CD14-positive monocyte (primary cell): ENCODE data around the gene AURKAIP1. TPM values are rescaled to one million over a fixed set of nuclear protein-coding genes. Genes with fewer than 3 reads are reported as not detected.

ENCODE experiments used
- DNase-seq, 3 donors: peaks; one replicate each; pipeline ENCODE4 v3.0.0-alpha.2; 2011 to 2022
- H2AFZ ChIP-seq: 2 replicates; pipeline ENCODE4 v1.6.0; 2012; ENCODE audit warnings: mild to moderate bottlenecking, low read depth, low read length, inconsistent platforms; ENCODE audit not compliant: insufficient read depth, poor library complexity, severe bottlenecking
- H3K27ac ChIP-seq, 2 donors: 1 replicate in 1 of 2; 2 replicates in 1 of 2; pipeline ENCODE4 v1.5.1; 2012 to 2013; ENCODE audit warnings: low read length in 2 of 2, control low read depth in 1 of 2, inconsistent platforms in 1 of 2, low read depth in 1 of 2, mild to moderate bottlenecking in 1 of 2
- H3K27me3 ChIP-seq, 2 donors: one replicate each; pipeline versions ENCODE4 v1.6.0 to v1.6.1; 2011 to 2013; ENCODE audit warnings: low read length in 2 of 2; ENCODE audit not compliant: control insufficient read depth in 2 of 2, insufficient read depth in 2 of 2
- H3K36me3 ChIP-seq, 2 donors: replicated peaks in 1 of 2; 1 replicate in 1 of 2; 2 replicates in 1 of 2; pipeline versions ENCODE4 v1.5.1 to v1.6.1; 2012 to 2013; ENCODE audit warnings: low read length in 2 of 2, control low read depth in 1 of 2, inconsistent platforms in 1 of 2, mild to moderate bottlenecking in 1 of 2; ENCODE audit not compliant: insufficient read depth in 2 of 2, control insufficient read depth in 1 of 2
- H3K4me1 ChIP-seq, 2 donors: 1 replicate in 1 of 2; 2 replicates in 1 of 2; pipeline versions ENCODE4 v1.5.1 to v1.6.1; 2012 to 2013; ENCODE audit warnings: low read length in 2 of 2, control low read depth in 1 of 2, inconsistent platforms in 1 of 2, mild to moderate bottlenecking in 1 of 2, moderate library complexity in 1 of 2; ENCODE audit not compliant: insufficient read depth in 2 of 2, control insufficient read depth in 1 of 2
- H3K4me2 ChIP-seq: replicated peaks from 2 replicates; pipeline ENCODE3; 2012; ENCODE audit warnings: low read length, moderate library complexity, mild to moderate bottlenecking; ENCODE audit not compliant: poor library complexity, severe bottlenecking; ENCODE audit errors: extremely low read depth
- H3K4me3 ChIP-seq, 3 experiments: fragments of 200-600 bp in 1 of 3; sonication (generic) in 1 of 3; replicated peaks in 1 of 3; 1 replicate in 2 of 3; 2 replicates in 1 of 3; pipeline ENCODE4 v1.5.1; 2011 to 2013; ENCODE audit warnings: low read length in 3 of 3, mild to moderate bottlenecking in 3 of 3, control low read depth in 2 of 3, low read depth in 2 of 3, inconsistent platforms in 1 of 3, moderate library complexity in 1 of 3
- H3K79me2 ChIP-seq: 2 replicates; pipeline ENCODE4 v1.6.0; 2012; ENCODE audit warnings: mild to moderate bottlenecking, control low read depth, inconsistent platforms, low read length, moderate library complexity; ENCODE audit not compliant: insufficient read depth
- H3K9ac ChIP-seq: 2 replicates; pipeline ENCODE4 v1.6.0; 2017; ENCODE audit warnings: low read length, mild to moderate bottlenecking; ENCODE audit not compliant: insufficient read depth, poor library complexity, severe bottlenecking
- H3K9me3 ChIP-seq, 2 donors: replicated peaks in 1 of 2; 1 replicate in 1 of 2; 2 replicates in 1 of 2; pipeline versions ENCODE4 v1.5.1 to v1.6.1; 2012 to 2013; ENCODE audit warnings: low read length in 2 of 2, control low read depth in 1 of 2; ENCODE audit not compliant: control insufficient read depth in 1 of 2, insufficient read depth in 1 of 2
- H4K20me1 ChIP-seq: 2 replicates; pipeline ENCODE4 v1.6.0; 2012; ENCODE audit warnings: mild to moderate bottlenecking, low read length, control low read depth, moderate library complexity; ENCODE audit not compliant: insufficient read depth
- H3K27ac Mint-ChIP-seq, 7 donors: one replicate each; pipeline ENCODE4 v1.8.0; 2020; ENCODE audit warnings: mild to moderate bottlenecking in 7 of 7, mixed read lengths in 7 of 7, moderate library complexity in 6 of 7, inconsistent platforms in 2 of 7
- H3K27me3 Mint-ChIP-seq, 3 donors: one replicate each; pipeline ENCODE4 v1.8.0; 2021 to 2022; ENCODE audit warnings: low read depth in 3 of 3, mild to moderate bottlenecking in 3 of 3, mixed read lengths in 3 of 3, moderate library complexity in 3 of 3, inconsistent platforms in 1 of 3
- H3K36me3 Mint-ChIP-seq, 2 donors: one replicate each; pipeline ENCODE4 v1.8.0; 2020; ENCODE audit warnings: mixed read lengths in 2 of 2, inconsistent platforms in 1 of 2, mild to moderate bottlenecking in 1 of 2
- H3K4me1 Mint-ChIP-seq: one replicate; pipeline ENCODE4 v1.8.0; 2020; ENCODE audit warnings: mild to moderate bottlenecking, mixed read lengths
- H3K4me3 Mint-ChIP-seq, 2 donors: one replicate each; pipeline ENCODE4 v1.8.0; 2020; ENCODE audit warnings: mild to moderate bottlenecking in 2 of 2, mixed read lengths in 2 of 2, moderate library complexity in 1 of 2
- H3K9me3 Mint-ChIP-seq, 7 donors: one replicate each; pipeline ENCODE4 v1.8.0; 2020 to 2022; ENCODE audit warnings: mixed read lengths in 7 of 7, mild to moderate bottlenecking in 6 of 7, moderate library complexity in 6 of 7, inconsistent platforms in 2 of 7
- WGBS: methylation state at CpG from one replicate; pipeline ENCODE4 v1.1.5; 2013; ENCODE audit warnings: missing lambda C conversion rate; ENCODE audit not compliant: insufficient coverage; 5-methylcytosine and 5-hydroxymethylcytosine counted together
- intact Hi-C, 2 donors: fragments of 100-400 bp; cut with micrococcal nuclease; formaldehyde crosslinking; loops; one replicate each; pipeline versions ENCODE4 v1.15.0 to v1.15.1; 2023
- polyA plus RNA-seq, 3 donors: library from polyadenylated mRNA; depleted of rRNA in 1 of 3; unstranded in 2 of 3; stranded (reverse) in 1 of 3; fragments of 300-500 nt in 2 of 3; fragments of >200 nt in 1 of 3; fragmentation: Illumina TruSeq in 2 of 3; gene quantifications; 1 replicate in 2 of 3; 2 replicates in 1 of 3; pipeline ENCODE4 v1.2.3, GENCODE V29; 2012 to 2021
- TF ChIP-seq, protein P1 (sequence below): fragments of 200-600 bp; IDR thresholded peaks from one replicate; pipeline ENCODE4 v1.8.0; 2022; ENCODE audit warnings: antibody characterized with exemption, mild to moderate bottlenecking

AURKAIP1 gene
- polyA plus RNA-seq, 3 donors = 59.1 to 160 (median 134) TPM

DNA sequence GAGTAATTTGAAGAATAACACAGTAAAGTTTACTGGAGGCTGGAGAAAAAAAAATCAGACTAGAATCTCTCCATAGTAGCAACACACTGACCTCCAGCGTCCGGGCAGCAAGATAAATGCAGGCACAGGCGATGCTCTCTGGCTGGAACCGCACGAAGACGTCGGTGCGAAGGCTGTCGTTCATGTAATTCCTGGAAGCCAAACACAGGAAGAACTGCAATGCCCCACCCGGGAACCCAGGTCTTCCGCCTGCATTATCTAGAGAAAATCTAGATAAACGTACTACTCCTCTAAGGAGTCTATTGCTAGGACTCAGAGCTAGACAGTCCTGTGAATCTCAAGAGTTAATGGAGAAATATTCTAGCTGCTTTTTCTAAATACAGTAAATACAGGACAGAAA, 15.7 kb upstream of the AURKAIP1 start:
- H3K4me3 ChIP-seq = no peak overlapping the region
- H3K9ac ChIP-seq = no peak overlapping the region
- Mint-ChIP-seq H3K4me3 (no peak overlapping the region), H3K27ac (peak overlapping the region in 2 of 7 donors; percentile 18 to 58), H3K36me3 (peaks cover 90 to 98% of the 10 kb centered on the region in 2 donors), H3K9me3 (peaks cover 0 to 7% (median 5%) of the 10 kb centered on the region in 7 donors), H3K27me3 (peaks cover 0 to 2% (median 0%) of the 10 kb centered on the region in 3 donors), H3K4me1 (peaks cover 9% of the 10 kb centered on the region)
- peaks cover 97 to 100% of the 10 kb centered on the region in 2 donors for H3K36me3 ChIP-seq
- no peak overlapping the region for H3K27ac ChIP-seq
- intact Hi-C loops = no loop called here
- no peaks in the 10 kb centered on the region for H3K27me3 ChIP-seq
- no peak overlapping the region for H2AFZ ChIP-seq
- no peaks in the 10 kb centered on the region for H3K9me3 ChIP-seq
- peaks cover 0 to 6% of the 10 kb centered on the region in 2 donors for H3K4me1 ChIP-seq
- TF ChIP-seq, protein P1, sequence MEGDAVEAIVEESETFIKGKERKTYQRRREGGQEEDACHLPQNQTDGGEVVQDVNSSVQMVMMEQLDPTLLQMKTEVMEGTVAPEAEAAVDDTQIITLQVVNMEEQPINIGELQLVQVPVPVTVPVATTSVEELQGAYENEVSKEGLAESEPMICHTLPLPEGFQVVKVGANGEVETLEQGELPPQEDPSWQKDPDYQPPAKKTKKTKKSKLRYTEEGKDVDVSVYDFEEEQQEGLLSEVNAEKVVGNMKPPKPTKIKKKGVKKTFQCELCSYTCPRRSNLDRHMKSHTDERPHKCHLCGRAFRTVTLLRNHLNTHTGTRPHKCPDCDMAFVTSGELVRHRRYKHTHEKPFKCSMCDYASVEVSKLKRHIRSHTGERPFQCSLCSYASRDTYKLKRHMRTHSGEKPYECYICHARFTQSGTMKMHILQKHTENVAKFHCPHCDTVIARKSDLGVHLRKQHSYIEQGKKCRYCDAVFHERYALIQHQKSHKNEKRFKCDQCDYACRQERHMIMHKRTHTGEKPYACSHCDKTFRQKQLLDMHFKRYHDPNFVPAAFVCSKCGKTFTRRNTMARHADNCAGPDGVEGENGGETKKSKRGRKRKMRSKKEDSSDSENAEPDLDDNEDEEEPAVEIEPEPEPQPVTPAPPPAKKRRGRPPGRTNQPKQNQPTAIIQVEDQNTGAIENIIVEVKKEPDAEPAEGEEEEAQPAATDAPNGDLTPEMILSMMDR = no peak
- no peak for DNase-seq
- no peak overlapping the region for H3K4me2 ChIP-seq
- WGBS = 98% methylated on average over 7 of the region's 12 CpGs
- peaks cover 31% of the 10 kb centered on the region for H3K79me2 ChIP-seq
- H4K20me1 ChIP-seq = peaks cover 74% of the 10 kb centered on the region

DNA sequence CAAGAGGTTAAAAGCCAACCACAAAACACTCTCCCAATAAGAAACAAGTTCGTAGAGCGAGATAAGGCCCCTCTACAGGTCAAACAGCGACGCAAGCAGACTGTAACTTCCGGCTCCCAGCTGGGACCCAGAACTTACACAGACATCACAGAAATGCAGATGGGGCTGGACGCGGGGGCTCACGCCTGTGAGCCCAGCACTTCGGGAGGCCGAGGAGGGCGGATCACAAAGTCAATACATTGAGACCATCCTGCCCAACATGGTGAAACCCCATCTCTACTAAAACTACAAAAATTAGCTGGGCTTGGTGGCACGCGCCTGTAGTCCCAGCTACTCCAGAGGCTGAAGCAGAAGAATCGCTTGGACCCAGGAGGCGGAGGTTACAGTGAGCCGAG, 13.1 kb upstream of the AURKAIP1 start:
- Histone ChIP-seq H3K27ac (no peak overlapping the region), H3K27me3 (no peaks in the 10 kb centered on the region), H3K36me3 (peaks cover 75 to 78% of the 10 kb centered on the region in 2 donors), H4K20me1 (peaks cover 59% of the 10 kb centered on the region), H3K79me2 (peaks cover 11% of the 10 kb centered on the region), H3K4me3 (no peak overlapping the region), H2AFZ (no peak overlapping the region), H3K4me2 (no peak overlapping the region), H3K4me1 (peaks cover 0 to 6% of the 10 kb centered on the region in 2 donors), H3K9ac (no peak overlapping the region), H3K9me3 (no peaks in the 10 kb centered on the region)
- Mint-ChIP-seq H3K4me3 (no peak overlapping the region), H3K9me3 (peaks cover 0 to 7% (median 5%) of the 10 kb centered on the region in 7 donors), H3K27me3 (peaks cover 0 to 3% (median 0%) of the 10 kb centered on the region in 3 donors), H3K27ac (peak overlapping the region in 1 of 7 donors; percentile 31), H3K4me1 (peaks cover 6% of the 10 kb centered on the region), H3K36me3 (peaks cover 66 to 76% of the 10 kb centered on the region in 2 donors)
- TF ChIP-seq, protein P1 = no peak
- WGBS = 100% methylated on average over 9 of the region's 16 CpGs
- intact Hi-C loops = no loop called here
- DNase-seq = no peak
